ENCODE data around the gene FMN2. TPM values are rescaled to one million over a fixed set of nuclear protein-coding genes. Genes with fewer than 3 reads are reported as not detected.

FMN2 gene
- total RNA-seq, 1 donor from 2014 or later = 1.7 TPM

GRCh38 chr1:240284656-240285414 is 193.2 kb downstream of the FMN2 start:
- no peak overlapping the region for H3K4me3 Mint-ChIP-seq
- TF ChIP-seq EZH2phosphoT487 (IDR thresholded peaks at IDR 0.05) = no peak
- no peak for TF ChIP-seq EZH2 (IDR thresholded peaks at IDR 0.05)
- TF ChIP-seq CTCF (IDR thresholded peaks at IDR 0.05) = no peak
- no peak overlapping the region for H3K27ac Mint-ChIP-seq
- no peak overlapping the region for H3K4me3 ChIP-seq
- H3K9me3 Mint-ChIP-seq = no peaks in the 10 kb centered on the region
- H3F3A ChIP-seq (ENCODE audit: low read depth) = no peaks in the 10 kb centered on the region
- H2AFZ ChIP-seq (replicated peaks) = no peak overlapping the region
- no peaks in the 10 kb centered on the region for H3K79me2 ChIP-seq (ENCODE audit: low read depth)
- H3K27me3 Mint-ChIP-seq (ENCODE audit: insufficient read depth, low read depth) = no peaks in the 10 kb centered on the region
- no peaks in the 10 kb centered on the region for H3K4me1 Mint-ChIP-seq
- no peaks in the 10 kb centered on the region for H4K20me1 ChIP-seq (ENCODE audit: low read depth)
- no peaks in the 10 kb centered on the region for H3K36me3 Mint-ChIP-seq
- no peaks in the 10 kb centered on the region for H3K9me3 ChIP-seq (ENCODE audit: low read depth)
- no peaks in the 10 kb centered on the region for H3K4me1 ChIP-seq
- no peak overlapping the region for H3K4me2 ChIP-seq
- no peak overlapping the region for H3K27ac ChIP-seq
- no peaks in the 10 kb centered on the region for H3K27me3 ChIP-seq
- no peak for DNase-seq (ENCODE audit: low spot score)
- no peaks in the 10 kb centered on the region for H3K36me3 ChIP-seq
- H3K9ac ChIP-seq = no peak overlapping the region

GRCh38 chr1:240285540-240285939 is 193.9 kb downstream of the FMN2 start:
- Histone ChIP-seq H3K4me2 (no peak overlapping the region), H3K9me3 (ENCODE audit: low read depth) (no peaks in the 10 kb centered on the region), H3K27ac (no peak overlapping the region), H3F3A (ENCODE audit: low read depth) (no peaks in the 10 kb centered on the region), H3K4me3 (no peak overlapping the region), H4K20me1 (ENCODE audit: low read depth) (no peaks in the 10 kb centered on the region), H3K9ac (no peak overlapping the region), H3K79me2 (ENCODE audit: low read depth) (no peaks in the 10 kb centered on the region), H3K4me1 (no peaks in the 10 kb centered on the region), H2AFZ (replicated peaks) (no peak overlapping the region), H3K27me3 (no peaks in the 10 kb centered on the region), H3K36me3 (no peaks in the 10 kb centered on the region)
- TF ChIP-seq CTCF (IDR thresholded peaks at IDR 0.05) (no peak), EZH2phosphoT487 (IDR thresholded peaks at IDR 0.05) (no peak), EZH2 (IDR thresholded peaks at IDR 0.05) (no peak)
- H3K4me3 Mint-ChIP-seq = no peak overlapping the region
- H3K36me3 Mint-ChIP-seq = no peaks in the 10 kb centered on the region
- no peaks in the 10 kb centered on the region for H3K4me1 Mint-ChIP-seq
- DNase-seq (ENCODE audit: low spot score) = no peak
- H3K9me3 Mint-ChIP-seq = no peaks in the 10 kb centered on the region
- no peaks in the 10 kb centered on the region for H3K27me3 Mint-ChIP-seq (ENCODE audit: insufficient read depth, low read depth)
- H3K27ac Mint-ChIP-seq = no peak overlapping the region

GRCh38 chr1:240287722-240288121 is 196.0 kb downstream of the FMN2 start:
- Histone ChIP-seq H3F3A (ENCODE audit: low read depth) (no peaks in the 10 kb centered on the region), H4K20me1 (ENCODE audit: low read depth) (no peaks in the 10 kb centered on the region), H3K4me3 (no peak overlapping the region), H3K4me1 (no peaks in the 10 kb centered on the region), H2AFZ (replicated peaks) (no peak overlapping the region), H3K36me3 (no peaks in the 10 kb centered on the region), H3K4me2 (no peak overlapping the region), H3K27ac (no peak overlapping the region), H3K9ac (no peak overlapping the region), H3K79me2 (ENCODE audit: low read depth) (no peaks in the 10 kb centered on the region), H3K27me3 (no peaks in the 10 kb centered on the region), H3K9me3 (ENCODE audit: low read depth) (no peaks in the 10 kb centered on the region)
- no peak for DNase-seq (ENCODE audit: low spot score)
- Mint-ChIP-seq H3K9me3 (no peaks in the 10 kb centered on the region), H3K27ac (no peak overlapping the region), H3K36me3 (no peaks in the 10 kb centered on the region), H3K27me3 (ENCODE audit: insufficient read depth, low read depth) (no peaks in the 10 kb centered on the region), H3K4me1 (no peaks in the 10 kb centered on the region), H3K4me3 (no peak overlapping the region)
- TF ChIP-seq CTCF (IDR thresholded peaks at IDR 0.05) (no peak), EZH2phosphoT487 (IDR thresholded peaks at IDR 0.05) (no peak), EZH2 (IDR thresholded peaks at IDR 0.05) (no peak)
